CD4-positive, alpha-beta T cell (primary cell): ENCODE data around the gene THBD. TPM values are rescaled to one million over a fixed set of nuclear protein-coding genes. Genes with fewer than 3 reads are reported as not detected.

Experiments
- ATAC-seq: fragments of 200-7000 bp; cut with Tn5 transposase; one replicate; pipeline ENCODE4 v1.10.0; 2022; ENCODE audit warnings: mild to moderate bottlenecking; ENCODE audit not compliant: poor library complexity
- CTCF ChIA-PET: fragments of 350-600 bp; sonication (Branson Sonifier 250); formaldehyde crosslinking; loops from one replicate; lab custom pipeline; 2021; ENCODE audit warnings: antibody characterized with exemption, inconsistent platforms; lab: Charles Lee
- POLR2A ChIA-PET: fragments of 350-600 bp; sonication (Branson Sonifier 250); formaldehyde crosslinking; loops from one replicate; lab custom pipeline; 2021; ENCODE audit warnings: antibody characterized with exemption, inconsistent platforms; lab: Charles Lee
- DNase-seq, 14 experiments: peaks; one replicate each; pipeline ENCODE4 v3.0.0-alpha.2; 2013 to 2020; ENCODE audit warnings: mixed read lengths in 2 of 14
- H3K27ac ChIP-seq, 2 donors: one replicate each; pipeline versions ENCODE4 v1.5.1 to v1.7.0; 2013; ENCODE audit warnings: low read length in 2 of 2, low read depth in 1 of 2, mild to moderate bottlenecking in 1 of 2
- H3K27me3 ChIP-seq, 2 experiments: 1 replicate in 1 of 2; 2 replicates in 1 of 2; pipeline versions ENCODE4 v1.6.1 to v1.7.0; 2013; ENCODE audit warnings: low read length in 2 of 2, control low read depth in 1 of 2, mild to moderate bottlenecking in 1 of 2, moderate library complexity in 1 of 2; ENCODE audit not compliant: insufficient read depth in 2 of 2, control insufficient read depth in 1 of 2
- H3K36me3 ChIP-seq: one replicate; pipeline ENCODE4 v1.6.1; 2013; ENCODE audit warnings: low read length, control low read depth; ENCODE audit not compliant: insufficient read depth
- H3K4me1 ChIP-seq: one replicate; pipeline ENCODE4 v1.6.1; 2013; ENCODE audit warnings: low read length, control low read depth; ENCODE audit not compliant: insufficient read depth
- H3K4me3 ChIP-seq: one replicate; pipeline ENCODE4 v1.5.1; 2013; ENCODE audit warnings: mild to moderate bottlenecking, low read length, moderate library complexity
- H3K9me3 ChIP-seq, 2 experiments: 1 replicate in 1 of 2; 2 replicates in 1 of 2; pipeline versions ENCODE4 v1.6.1 to v1.7.0; 2013; ENCODE audit warnings: low read length in 2 of 2, mild to moderate bottlenecking in 2 of 2, control low read depth in 1 of 2, moderate library complexity in 1 of 2; ENCODE audit not compliant: control insufficient read depth in 1 of 2, insufficient read depth in 1 of 2
- H3K27ac Mint-ChIP-seq: one replicate; pipeline ENCODE4 v1.8.0; 2020; ENCODE audit warnings: mixed read lengths
- H3K27me3 Mint-ChIP-seq: one replicate; pipeline ENCODE4 v1.8.0; 2021; ENCODE audit warnings: mixed read lengths
- H3K36me3 Mint-ChIP-seq: one replicate; pipeline ENCODE4 v1.8.0; 2021; ENCODE audit warnings: low read depth, mixed read lengths
- H3K4me1 Mint-ChIP-seq: one replicate; pipeline ENCODE4 v1.8.0; 2021; ENCODE audit warnings: low read depth, mixed read lengths
- H3K4me3 Mint-ChIP-seq: one replicate; pipeline ENCODE4 v1.8.0; 2020; ENCODE audit warnings: mild to moderate bottlenecking, mixed read lengths
- H3K9me3 Mint-ChIP-seq: one replicate; pipeline ENCODE4 v1.8.0; 2020; ENCODE audit warnings: mixed read lengths
- intact Hi-C, 2 experiments: fragments of 100-400 bp; cut with DNase I in 1 of 2; cut with micrococcal nuclease in 1 of 2; formaldehyde crosslinking; loops; one replicate each; pipeline versions ENCODE4 v1.15.1 to v1.9.0; 2023 to 2025; cut with DNase I, micrococcal nuclease
- total RNA-seq, 174 experiments: library from RNA in 2 of 174; stranded (reverse) in 2 of 174; gene quantifications; one replicate each; pipeline ENCODE4 v1.2.3 and lab custom pipeline; 2021 to 2026
- TF ChIP-seq, protein P1 (sequence below): fragments of 200-600 bp; IDR thresholded peaks from one replicate; pipeline ENCODE4 v1.8.0; 2022; ENCODE audit warnings: antibody characterized with exemption, mild to moderate bottlenecking

THBD gene
- total RNA-seq, 2 experiments from 2014 or later, result 2.2 to 2.4 TPM

DNA sequence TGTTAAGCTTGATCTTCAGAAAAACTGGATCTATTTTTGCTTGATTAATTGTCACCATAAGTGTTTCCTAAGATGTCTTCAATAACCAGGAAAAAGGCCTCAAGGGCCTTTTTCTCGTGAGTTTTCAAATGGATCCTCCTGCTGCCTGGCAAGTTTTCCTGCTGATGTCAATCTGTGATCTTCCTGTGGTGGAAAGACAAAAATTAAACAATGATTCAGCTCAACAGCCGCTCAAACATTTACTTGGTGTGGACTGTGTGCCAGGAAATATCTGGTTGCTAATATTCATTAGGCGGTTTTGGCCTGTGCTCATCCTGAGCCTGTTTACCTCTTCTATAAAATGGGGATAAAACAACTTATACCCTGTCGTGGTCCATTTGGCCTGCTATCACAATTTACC lies 49.7 kb downstream of the THBD start:
- no peaks in the 10 kb centered on the region for H3K4me1 Mint-ChIP-seq
- Histone ChIP-seq H3K4me3 (no peak overlapping the region), H3K9me3 (no peaks in the 10 kb centered on the region), H3K27me3 (no peaks in the 10 kb centered on the region), H3K27ac (no peak overlapping the region), H3K4me1 (no peaks in the 10 kb centered on the region), H3K36me3 (no peaks in the 10 kb centered on the region)
- DNase-seq, result no peak
- H3K9me3 Mint-ChIP-seq, result no peaks in the 10 kb centered on the region
- no peak overlapping the region for H3K4me3 Mint-ChIP-seq
- TF ChIP-seq, protein P1, sequence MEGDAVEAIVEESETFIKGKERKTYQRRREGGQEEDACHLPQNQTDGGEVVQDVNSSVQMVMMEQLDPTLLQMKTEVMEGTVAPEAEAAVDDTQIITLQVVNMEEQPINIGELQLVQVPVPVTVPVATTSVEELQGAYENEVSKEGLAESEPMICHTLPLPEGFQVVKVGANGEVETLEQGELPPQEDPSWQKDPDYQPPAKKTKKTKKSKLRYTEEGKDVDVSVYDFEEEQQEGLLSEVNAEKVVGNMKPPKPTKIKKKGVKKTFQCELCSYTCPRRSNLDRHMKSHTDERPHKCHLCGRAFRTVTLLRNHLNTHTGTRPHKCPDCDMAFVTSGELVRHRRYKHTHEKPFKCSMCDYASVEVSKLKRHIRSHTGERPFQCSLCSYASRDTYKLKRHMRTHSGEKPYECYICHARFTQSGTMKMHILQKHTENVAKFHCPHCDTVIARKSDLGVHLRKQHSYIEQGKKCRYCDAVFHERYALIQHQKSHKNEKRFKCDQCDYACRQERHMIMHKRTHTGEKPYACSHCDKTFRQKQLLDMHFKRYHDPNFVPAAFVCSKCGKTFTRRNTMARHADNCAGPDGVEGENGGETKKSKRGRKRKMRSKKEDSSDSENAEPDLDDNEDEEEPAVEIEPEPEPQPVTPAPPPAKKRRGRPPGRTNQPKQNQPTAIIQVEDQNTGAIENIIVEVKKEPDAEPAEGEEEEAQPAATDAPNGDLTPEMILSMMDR, result no peak
- intact Hi-C loops, result no loop called here
- ATAC-seq, result no peak
- ChIA-PET CTCF (no interaction called here), POLR2A (no interaction called here)
- no peaks in the 10 kb centered on the region for H3K27me3 Mint-ChIP-seq
- H3K27ac Mint-ChIP-seq, result no peak overlapping the region
- no peaks in the 10 kb centered on the region for H3K36me3 Mint-ChIP-seq

GRCh38 chr20:22998476-22998875 lies 51.0 kb downstream of the THBD start:
- CTCF ChIA-PET, result no interaction called here

GRCh38 chr20:22995923-22996322 lies 53.5 kb downstream of the THBD start:
- no peak overlapping the region for H3K4me3 Mint-ChIP-seq
- no peaks in the 10 kb centered on the region for H3K4me1 Mint-ChIP-seq
- no peaks in the 10 kb centered on the region for H3K9me3 Mint-ChIP-seq
- Histone ChIP-seq H3K4me3 (no peak overlapping the region), H3K36me3 (no peaks in the 10 kb centered on the region), H3K4me1 (no peaks in the 10 kb centered on the region), H3K9me3 (peaks cover 0 to 9% of the 10 kb centered on the region in 2 experiments), H3K27me3 (no peaks in the 10 kb centered on the region), H3K27ac (no peak overlapping the region)
- no peaks in the 10 kb centered on the region for H3K27me3 Mint-ChIP-seq
- H3K36me3 Mint-ChIP-seq, result no peaks in the 10 kb centered on the region
- ATAC-seq (no peak), DNase-seq (no peak)
- H3K27ac Mint-ChIP-seq, result no peak overlapping the region
- intact Hi-C loops, result no loop called here
- ChIA-PET POLR2A (no interaction called here), CTCF (no interaction called here)
- TF ChIP-seq, protein P1, result no peak

More at GRCh38 chr20:22998476-22998875, 51.0 kb downstream of the THBD start:
- Mint-ChIP-seq H3K27me3 (no peaks in the 10 kb centered on the region), H3K27ac (no peak overlapping the region), H3K4me3 (no peak overlapping the region), H3K9me3 (no peaks in the 10 kb centered on the region), H3K4me1 (no peaks in the 10 kb centered on the region), H3K36me3 (no peaks in the 10 kb centered on the region)
- no peaks in the 10 kb centered on the region for H3K36me3 ChIP-seq
- H3K27me3 ChIP-seq, result no peaks in the 10 kb centered on the region
- no peak overlapping the region for H3K27ac ChIP-seq
- no peak for ATAC-seq
- DNase-seq, result no peak
- intact Hi-C loops, result no loop called here
- peaks cover 0 to under 1% of the 10 kb centered on the region in 2 experiments for H3K9me3 ChIP-seq
- no peak overlapping the region for H3K4me3 ChIP-seq
- TF ChIP-seq, protein P1, result no peak
- no peaks in the 10 kb centered on the region for H3K4me1 ChIP-seq
- POLR2A ChIA-PET, result no interaction called here

Other genes with a start within 250 kb of the THBD start
- not detected for gene SSTR4, start 14.4 kb downstream of the THBD start, total RNA-seq
- gene CD93, start 36.7 kb upstream of the THBD start, total RNA-seq, result 1 to 10 TPM; 1.1 TPM